Gastroesophageal sphincter (tissue), 3 donors: ENCODE results near the gene MAP3K15.

ENCODE experiments used
- EP300 ChIP-seq: sonication (generic); formaldehyde crosslinking; IDR thresholded peaks from one replicate; pipeline ENCODE4 v1.6.1; 2017; ENCODE audit warnings: antibody characterized with exemption, mild to moderate bottlenecking
- POLR2A ChIP-seq, 2 donors: fragments of 450-650 bp; IDR thresholded peaks; one replicate each; pipeline ENCODE4 v1.6.1; 2017; ENCODE audit warnings: antibody characterized with exemption in 2 of 2, mild to moderate bottlenecking in 2 of 2, moderate library complexity in 1 of 2
- TF ChIP-seq, protein P1 (sequence below), 4 experiments: fragments of 200-600 bp in 2 of 4; fragments of 450-650 bp in 2 of 4; sonication (generic) in 1 of 4; IDR thresholded peaks; one replicate each; pipeline ENCODE4 v1.5.1; 2017 to 2019; ENCODE audit warnings: antibody characterized with exemption in 4 of 4, mild to moderate bottlenecking in 2 of 4, moderate library complexity in 2 of 4

DNA sequence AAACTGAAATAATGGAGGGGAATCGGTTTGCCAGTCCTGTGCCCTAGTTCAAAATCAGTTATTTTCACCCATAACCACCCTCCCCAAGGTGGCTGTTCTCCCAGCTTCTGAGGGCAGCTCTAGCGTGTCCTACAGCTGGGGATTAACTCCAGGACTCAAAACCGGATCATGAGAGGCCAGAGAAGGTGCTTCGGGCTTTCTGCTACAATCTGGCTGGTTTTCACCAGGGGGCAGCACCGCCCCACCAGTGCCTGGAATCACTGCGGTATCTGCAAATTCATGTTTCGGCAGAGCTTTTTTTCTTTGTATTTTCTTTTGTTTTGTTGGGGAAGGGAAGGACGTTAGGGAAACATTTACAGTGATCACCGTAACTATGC lies 143.2 kb downstream of the MAP3K15 start:
- TF ChIP-seq, protein P1, sequence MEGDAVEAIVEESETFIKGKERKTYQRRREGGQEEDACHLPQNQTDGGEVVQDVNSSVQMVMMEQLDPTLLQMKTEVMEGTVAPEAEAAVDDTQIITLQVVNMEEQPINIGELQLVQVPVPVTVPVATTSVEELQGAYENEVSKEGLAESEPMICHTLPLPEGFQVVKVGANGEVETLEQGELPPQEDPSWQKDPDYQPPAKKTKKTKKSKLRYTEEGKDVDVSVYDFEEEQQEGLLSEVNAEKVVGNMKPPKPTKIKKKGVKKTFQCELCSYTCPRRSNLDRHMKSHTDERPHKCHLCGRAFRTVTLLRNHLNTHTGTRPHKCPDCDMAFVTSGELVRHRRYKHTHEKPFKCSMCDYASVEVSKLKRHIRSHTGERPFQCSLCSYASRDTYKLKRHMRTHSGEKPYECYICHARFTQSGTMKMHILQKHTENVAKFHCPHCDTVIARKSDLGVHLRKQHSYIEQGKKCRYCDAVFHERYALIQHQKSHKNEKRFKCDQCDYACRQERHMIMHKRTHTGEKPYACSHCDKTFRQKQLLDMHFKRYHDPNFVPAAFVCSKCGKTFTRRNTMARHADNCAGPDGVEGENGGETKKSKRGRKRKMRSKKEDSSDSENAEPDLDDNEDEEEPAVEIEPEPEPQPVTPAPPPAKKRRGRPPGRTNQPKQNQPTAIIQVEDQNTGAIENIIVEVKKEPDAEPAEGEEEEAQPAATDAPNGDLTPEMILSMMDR (IDR thresholded peaks at IDR 0.05): peak in 3 of 4 experiments; percentile 40 to 72 (median 43)
- TF ChIP-seq POLR2A (IDR thresholded peaks at IDR 0.05): no peak
- no peak for TF ChIP-seq EP300
